IPS-NIHi11 (cell line): Measurements from ENCODE around the gene TRIM5.
"Not testable (repeated sequence)": the region's sequence is repeated elsewhere in the genome, so short reads cannot be mapped to it uniquely, and the experiment has no call there.

Experiments used
- DNase-seq: peaks from one replicate; pipeline ENCODE4 v3.0.0; 2012; ENCODE audit warnings: mixed read lengths, low spot score

TRIM5 gene, protein sequence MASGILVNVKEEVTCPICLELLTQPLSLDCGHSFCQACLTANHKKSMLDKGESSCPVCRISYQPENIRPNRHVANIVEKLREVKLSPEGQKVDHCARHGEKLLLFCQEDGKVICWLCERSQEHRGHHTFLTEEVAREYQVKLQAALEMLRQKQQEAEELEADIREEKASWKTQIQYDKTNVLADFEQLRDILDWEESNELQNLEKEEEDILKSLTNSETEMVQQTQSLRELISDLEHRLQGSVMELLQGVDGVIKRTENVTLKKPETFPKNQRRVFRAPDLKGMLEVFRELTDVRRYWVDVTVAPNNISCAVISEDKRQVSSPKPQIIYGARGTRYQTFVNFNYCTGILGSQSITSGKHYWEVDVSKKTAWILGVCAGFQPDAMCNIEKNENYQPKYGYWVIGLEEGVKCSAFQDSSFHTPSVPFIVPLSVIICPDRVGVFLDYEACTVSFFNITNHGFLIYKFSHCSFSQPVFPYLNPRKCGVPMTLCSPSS

DNA sequence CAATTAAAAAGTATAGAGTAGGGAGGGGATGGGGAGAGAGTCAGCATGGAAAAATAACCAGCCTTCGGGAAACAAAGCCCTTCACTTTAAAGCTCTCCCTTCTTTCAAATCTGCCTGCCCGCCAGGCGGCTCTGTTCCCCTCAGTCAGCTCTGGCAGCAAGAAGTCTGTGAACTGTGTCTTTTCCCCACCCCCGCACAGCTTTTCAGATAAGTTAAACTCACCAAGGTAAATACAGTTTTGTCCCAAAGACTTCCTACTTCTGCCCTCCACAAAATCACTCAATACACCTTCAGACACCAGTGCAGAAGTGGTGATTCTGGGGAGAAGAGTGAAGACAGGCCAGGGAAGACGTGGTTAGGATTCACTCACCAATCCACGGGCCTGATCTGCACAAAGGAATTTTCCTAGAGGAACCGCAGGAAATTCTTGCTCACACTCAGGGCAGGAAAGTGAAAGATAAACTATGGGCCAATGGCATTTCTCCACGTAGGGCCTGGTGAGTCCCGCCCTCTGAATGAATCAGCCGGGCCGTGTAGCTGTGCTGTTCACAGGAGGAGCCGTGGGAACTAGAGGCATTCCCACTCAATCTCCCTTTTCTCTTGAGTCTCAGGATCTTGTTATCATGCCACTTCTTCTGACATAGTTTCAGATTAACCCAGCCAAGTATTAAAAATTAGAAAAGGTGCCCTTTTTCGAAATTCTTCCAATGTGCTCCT is at the start of gene TRIM5:
Gene TRIM5, minus strand, starts transcription at position 429 of the 717 bp plus-strand sequence. CDS start 4,897 bp downstream, outside the sequence.
- DNase-seq = peak; percentile 87

DNA sequence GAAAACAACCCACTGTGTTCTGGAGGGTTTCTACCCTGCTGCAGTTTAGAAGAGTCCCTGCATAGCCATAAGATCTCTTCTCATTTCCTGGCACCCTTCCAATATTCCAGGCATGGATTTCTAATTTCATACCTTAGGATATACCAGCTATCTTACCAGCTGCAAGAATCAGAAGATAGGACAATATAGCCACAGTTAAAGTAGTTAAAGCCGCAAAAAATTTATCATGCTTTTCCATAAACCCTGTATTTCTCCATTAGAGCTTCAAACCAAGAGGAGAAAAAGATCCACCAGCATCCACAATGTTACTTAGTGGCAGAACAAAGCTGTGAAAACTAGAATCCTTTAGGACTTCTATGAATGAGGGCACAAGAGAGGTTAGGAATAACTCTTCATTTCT is 42.8 kb upstream of the TRIM5 start:
- no peak for DNase-seq

DNA sequence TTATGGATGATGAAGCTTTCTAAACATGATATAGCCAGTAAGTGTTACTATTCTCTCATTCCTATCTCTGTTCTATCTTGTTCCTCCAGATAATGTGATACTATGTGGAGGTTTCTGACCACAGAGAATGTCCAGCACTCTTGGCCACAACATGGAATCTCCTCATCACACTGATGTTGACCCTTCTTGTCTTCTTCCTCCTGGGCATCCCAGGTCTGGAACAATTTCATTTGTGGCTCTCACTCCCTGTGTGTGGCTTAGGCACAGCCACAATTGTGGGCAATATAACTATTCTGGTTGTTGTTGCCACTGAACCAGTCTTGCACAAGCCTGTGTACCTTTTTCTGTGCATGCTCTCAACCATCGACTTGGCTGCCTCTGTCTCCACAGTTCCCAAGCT is 41.5 kb upstream of the TRIM5 start:
- DNase-seq = no peak

DNA sequence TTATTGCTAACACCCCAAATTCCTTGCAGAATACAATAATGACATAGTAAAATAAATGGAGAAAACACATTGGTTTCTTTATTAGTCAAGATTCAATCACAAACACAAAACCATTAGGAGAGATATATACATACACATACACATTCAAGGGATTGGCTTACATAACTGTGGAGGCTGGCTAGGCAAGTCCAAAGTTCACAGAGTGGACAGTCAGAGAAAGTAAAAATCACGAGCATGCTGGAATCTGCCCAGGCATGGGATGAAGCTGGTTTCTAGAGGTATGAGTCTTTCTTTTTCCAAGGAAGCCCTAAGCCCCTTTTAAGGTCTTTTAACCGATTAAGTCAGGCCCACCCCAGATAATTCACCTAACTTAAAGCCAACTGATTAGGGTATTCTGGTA is 37.7 kb upstream of the TRIM5 start:
- no peak for DNase-seq

DNA sequence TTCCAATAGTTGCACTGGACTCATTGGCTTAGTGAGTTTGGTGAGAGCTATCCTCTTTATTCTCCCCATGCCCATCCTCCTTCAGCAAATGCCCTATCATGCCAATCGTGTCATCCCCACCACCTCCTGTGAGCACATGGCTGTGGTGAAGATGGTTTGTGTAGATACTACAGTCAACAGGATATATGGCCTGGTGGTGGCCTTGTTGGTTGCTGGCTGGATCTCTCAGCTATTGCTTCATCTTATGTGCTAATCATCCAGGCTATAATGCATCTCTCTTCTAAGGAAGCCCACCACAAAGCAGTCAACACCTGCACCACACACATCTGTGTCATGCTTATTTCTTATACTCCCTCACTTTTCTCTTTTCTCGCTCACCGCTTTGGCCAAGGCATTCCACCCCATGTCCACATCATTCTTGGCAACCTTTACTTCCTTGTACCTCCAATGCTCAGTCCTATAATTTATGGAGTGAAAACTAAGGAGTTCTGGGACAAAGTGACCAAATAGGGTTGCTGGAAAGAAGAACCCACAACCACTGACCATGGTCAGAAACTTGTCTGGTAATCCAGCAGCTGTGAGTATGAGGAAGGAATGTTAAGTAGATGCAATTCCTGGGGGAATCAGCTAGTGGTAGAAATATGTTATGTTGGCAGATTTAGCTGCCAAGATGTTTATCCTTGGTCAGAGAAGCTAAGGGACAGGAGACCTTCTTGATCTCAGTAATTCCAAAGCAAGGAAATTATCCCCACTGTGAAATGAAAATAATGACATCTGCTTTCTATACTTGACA is 35.0 kb upstream of the TRIM5 start:
- no peak for DNase-seq

GRCh38 chr11:5716518-5716917 is 31.6 kb upstream of the TRIM5 start:
- DNase-seq = not testable (repeated sequence)

GRCh38 chr11:5713695-5714094 is 28.8 kb upstream of the TRIM5 start:
- no peak for DNase-seq

GRCh38 chr11:5712507-5712906 is 27.6 kb upstream of the TRIM5 start:
- no peak for DNase-seq

GRCh38 chr11:5705688-5706087 is 20.8 kb upstream of the TRIM5 start:
- no peak for DNase-seq

GRCh38 chr11:5703741-5704536 is 19.1 kb upstream of the TRIM5 start:
- no peak for DNase-seq

GRCh38 chr11:5701055-5701577 is 16.2 kb upstream of the TRIM5 start:
- DNase-seq = no peak

DNA sequence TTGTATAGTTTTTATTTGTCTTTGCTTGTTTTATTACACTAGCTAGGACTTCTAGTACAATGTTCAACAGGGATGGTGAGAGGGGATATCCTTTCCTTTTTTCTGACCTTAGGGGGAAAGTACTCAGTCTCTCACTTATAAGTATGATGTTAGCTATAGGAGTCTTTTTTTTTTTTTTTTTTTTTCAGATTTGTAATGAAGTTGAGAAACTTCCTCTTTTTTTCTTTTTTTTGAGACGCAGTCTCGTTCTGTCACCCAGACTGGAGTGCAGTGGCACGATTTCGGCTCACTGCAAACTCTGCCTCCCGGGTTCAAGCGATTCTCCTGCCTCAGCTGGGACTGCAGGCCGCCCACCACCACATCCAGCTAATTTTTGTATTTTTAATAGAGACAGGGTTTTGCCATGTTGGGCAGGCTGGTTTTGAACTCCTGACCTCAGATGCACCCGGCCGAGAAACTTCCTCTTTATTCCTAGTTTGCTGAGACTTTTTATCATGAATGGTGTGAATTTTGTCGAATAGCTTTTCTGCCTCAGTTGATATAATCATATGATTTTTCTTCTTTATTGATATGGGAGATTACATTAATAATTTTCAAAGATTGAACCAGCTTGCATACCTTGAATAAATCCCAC is 15.7 kb upstream of the TRIM5 start:
- DNase-seq = no peak

DNA sequence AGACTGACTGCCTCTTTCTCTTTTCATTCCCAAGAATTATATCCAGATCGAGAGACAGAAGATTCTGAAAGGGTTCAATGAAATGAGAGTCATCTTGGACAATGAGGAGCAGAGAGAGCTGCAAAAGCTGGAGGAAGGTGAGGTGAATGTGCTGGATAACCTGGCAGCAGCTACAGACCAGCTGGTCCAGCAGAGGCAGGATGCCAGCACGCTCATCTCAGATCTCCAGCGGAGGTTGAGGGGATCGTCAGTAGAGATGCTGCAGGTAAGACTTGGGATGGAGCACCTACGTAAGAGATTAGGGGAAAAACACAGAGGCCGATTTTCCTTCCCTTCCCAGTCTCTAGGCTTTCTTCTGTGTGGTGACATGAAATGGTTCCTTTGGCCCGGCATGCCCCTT is 13.4 kb upstream of the TRIM5 start:
- DNase-seq = no peak

- no peak for DNase-seq
These were observed 11.3 kb upstream of the TRIM5 start for GRCh38 chr11:5696210-5696609.

DNA sequence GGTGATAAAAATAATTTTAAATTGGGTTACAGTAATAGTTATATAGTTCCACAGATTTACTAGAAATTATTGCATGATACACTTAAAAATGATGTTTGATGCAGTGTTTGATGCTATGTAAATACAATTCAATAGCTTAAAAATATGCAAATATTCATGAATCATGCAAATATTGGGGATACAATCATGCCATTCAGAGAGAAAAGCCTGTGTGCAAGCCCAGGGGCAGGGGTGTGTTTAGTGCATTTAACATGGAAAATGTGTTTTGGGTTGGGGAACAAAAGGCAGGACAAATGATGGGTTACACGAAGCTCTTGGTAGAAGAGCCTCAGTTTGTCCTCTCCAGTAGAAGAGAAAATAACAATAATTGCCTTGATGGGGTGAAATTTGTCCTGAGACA is 10.7 kb upstream of the TRIM5 start:
- no peak for DNase-seq

DNA sequence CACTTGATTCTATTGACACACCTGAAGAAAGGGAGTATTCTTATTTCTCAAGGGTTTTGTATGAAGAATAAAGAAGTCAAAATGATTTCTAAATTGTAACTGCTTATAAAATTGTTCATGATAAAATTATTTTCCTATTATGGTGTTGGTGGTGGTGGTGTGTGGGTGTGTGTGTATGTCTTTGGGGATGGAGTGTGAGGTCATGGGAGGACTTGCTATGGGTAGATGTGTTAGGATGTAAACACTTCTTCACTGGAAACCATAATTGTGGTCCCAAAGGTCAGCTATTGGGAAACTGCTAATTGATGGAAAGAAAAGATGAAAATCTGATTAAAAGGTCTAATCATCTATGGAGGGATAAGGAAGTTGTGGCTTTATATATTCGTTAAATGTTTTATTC is 9.8 kb upstream of the TRIM5 start:
- DNase-seq = no peak

- DNase-seq = no peak
These were observed 7.1 kb upstream of the TRIM5 start for GRCh38 chr11:5691964-5692361.

DNA sequence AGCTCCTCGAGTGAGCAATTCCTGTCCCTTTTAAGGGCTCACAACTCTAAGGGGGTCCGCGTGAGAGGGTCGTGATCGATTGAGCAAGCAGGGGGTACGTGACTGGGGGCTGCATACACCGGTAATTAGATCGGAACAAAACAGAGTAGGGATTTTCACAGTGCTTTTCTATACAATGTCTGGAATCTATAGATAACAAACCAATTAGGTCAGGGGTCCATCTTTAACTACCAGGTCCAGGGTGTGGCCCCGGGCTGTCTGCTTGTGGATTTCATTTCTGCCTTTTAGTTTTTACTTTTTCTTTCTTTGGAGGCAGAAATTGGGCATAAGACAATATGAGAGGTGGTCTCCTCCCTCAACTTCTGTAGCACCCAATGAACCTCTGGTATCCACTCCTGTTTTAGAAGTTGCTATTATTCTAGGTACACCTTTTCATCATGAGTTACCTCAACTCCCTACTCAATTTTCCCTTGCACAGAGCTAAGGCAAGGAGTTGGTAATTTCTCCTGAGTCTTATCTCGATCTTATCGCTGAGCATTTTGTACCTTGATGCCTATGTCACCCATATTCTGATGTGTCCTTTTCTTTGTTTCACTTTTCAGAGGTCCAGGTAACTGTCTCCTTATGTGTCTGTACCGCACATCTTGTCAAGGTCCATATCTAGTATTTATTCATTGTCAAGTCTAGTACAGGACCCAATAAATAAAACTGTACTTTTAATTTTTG is 6.5 kb upstream of the TRIM5 start:
- DNase-seq = not testable (repeated sequence)

- no peak for DNase-seq
These were observed 5.9 kb upstream of the TRIM5 start for GRCh38 chr11:5690736-5691135.

GRCh38 chr11:5690216-5690615 is 5.3 kb upstream of the TRIM5 start:
- no peak for DNase-seq
